ENCODE data around the gene RHBG. TPM values are rescaled to one million over a fixed set of nuclear protein-coding genes. Genes with fewer than 3 reads are reported as not detected.

RHBG gene
- total RNA-seq, 1 experiment from 2014 or later, result 5.7 TPM

GRCh38 chr1:156429313-156430060 is 60.5 kb downstream of the RHBG start:
- Histone ChIP-seq H3K9me3 (ENCODE audit: control insufficient read depth in 1 of 2, insufficient read depth in 1 of 2, low read depth in 1 of 2, low read length in 2 of 2) (no peaks in the 10 kb centered on the region), H3K36me3 (ENCODE audit: control insufficient read depth in 1 of 2, insufficient read depth in 2 of 2, low read length in 2 of 2) (no peaks in the 10 kb centered on the region), H3K4me2 (ENCODE audit: low read length) (no peak overlapping the region), H3K9ac (ENCODE audit: low read length) (no peak overlapping the region), H3K27me3 (ENCODE audit: insufficient read depth, low read length) (peaks cover 8% of the 10 kb centered on the region; the same call in 1 of the 2 replicates), H3K4me3 (replicated peaks in 1 of 2; ENCODE audit: low read depth in 1 of 2, low read length in 2 of 2) (no peak overlapping the region), H3K27ac (ENCODE audit: low read depth, low read length) (no peak overlapping the region), H4K20me1 (ENCODE audit: insufficient read depth) (no peaks in the 10 kb centered on the region), H3K4me1 (ENCODE audit: control insufficient read depth in 1 of 2, insufficient read depth in 2 of 2, low read length in 2 of 2) (no peaks in the 10 kb centered on the region), H3K9me2 (ENCODE audit: insufficient read depth) (no peaks in the 10 kb centered on the region), H3K79me2 (ENCODE audit: insufficient read depth, low read length) (no peaks in the 10 kb centered on the region), H2AFZ (ENCODE audit: low read depth, low read length, poor library complexity, severe bottlenecking) (no peak overlapping the region)
- TF ChIP-seq CBX3 (IDR thresholded peaks at IDR 0.05; ENCODE audit: low read depth), result no peak
- TF ChIP-seq, protein P1, sequence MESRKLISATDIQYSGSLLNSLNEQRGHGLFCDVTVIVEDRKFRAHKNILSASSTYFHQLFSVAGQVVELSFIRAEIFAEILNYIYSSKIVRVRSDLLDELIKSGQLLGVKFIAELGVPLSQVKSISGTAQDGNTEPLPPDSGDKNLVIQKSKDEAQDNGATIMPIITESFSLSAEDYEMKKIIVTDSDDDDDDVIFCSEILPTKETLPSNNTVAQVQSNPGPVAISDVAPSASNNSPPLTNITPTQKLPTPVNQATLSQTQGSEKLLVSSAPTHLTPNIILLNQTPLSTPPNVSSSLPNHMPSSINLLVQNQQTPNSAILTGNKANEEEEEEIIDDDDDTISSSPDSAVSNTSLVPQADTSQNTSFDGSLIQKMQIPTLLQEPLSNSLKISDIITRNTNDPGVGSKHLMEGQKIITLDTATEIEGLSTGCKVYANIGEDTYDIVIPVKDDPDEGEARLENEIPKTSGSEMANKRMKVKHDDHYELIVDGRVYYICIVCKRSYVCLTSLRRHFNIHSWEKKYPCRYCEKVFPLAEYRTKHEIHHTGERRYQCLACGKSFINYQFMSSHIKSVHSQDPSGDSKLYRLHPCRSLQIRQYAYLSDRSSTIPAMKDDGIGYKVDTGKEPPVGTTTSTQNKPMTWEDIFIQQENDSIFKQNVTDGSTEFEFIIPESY (IDR thresholded peaks at IDR 0.05; ENCODE audit: extremely low read depth, insufficient replicate concordance, low read length), result no peak
- no peak for TF ChIP-seq SP1 (IDR thresholded peaks at IDR 0.05; ENCODE audit: low read depth)
- no peak for TF ChIP-seq YY1 (IDR thresholded peaks at IDR 0.05; ENCODE audit: extremely low read depth, insufficient replicate concordance, low read depth, low read length)
- TF ChIP-seq SRF (IDR thresholded peaks at IDR 0.05; ENCODE audit: low read depth), result no peak
- no peak for TF ChIP-seq SIN3A (IDR thresholded peaks at IDR 0.05; ENCODE audit: low read depth)
- TF ChIP-seq EZH2 (IDR thresholded peaks at IDR 0.05), result no peak
- no peak for TF ChIP-seq ZFX (IDR thresholded peaks at IDR 0.05)
- no peak for TF ChIP-seq TCF7L2 (IDR thresholded peaks at IDR 0.05; ENCODE audit: borderline replicate concordance, extremely low read depth, insufficient read depth, insufficient read length)
- TF ChIP-seq FOSL1 (IDR thresholded peaks at IDR 0.05; ENCODE audit: low read depth), result no peak
- TF ChIP-seq EZH2phosphoT487 (IDR thresholded peaks at IDR 0.05; ENCODE audit: borderline replicate concordance), result no peak
- no peak for TF ChIP-seq JUND (IDR thresholded peaks at IDR 0.05)
- no peak for TF ChIP-seq RAD21 (IDR thresholded peaks at IDR 0.05; ENCODE audit: low read depth)
- TF ChIP-seq, protein P2, sequence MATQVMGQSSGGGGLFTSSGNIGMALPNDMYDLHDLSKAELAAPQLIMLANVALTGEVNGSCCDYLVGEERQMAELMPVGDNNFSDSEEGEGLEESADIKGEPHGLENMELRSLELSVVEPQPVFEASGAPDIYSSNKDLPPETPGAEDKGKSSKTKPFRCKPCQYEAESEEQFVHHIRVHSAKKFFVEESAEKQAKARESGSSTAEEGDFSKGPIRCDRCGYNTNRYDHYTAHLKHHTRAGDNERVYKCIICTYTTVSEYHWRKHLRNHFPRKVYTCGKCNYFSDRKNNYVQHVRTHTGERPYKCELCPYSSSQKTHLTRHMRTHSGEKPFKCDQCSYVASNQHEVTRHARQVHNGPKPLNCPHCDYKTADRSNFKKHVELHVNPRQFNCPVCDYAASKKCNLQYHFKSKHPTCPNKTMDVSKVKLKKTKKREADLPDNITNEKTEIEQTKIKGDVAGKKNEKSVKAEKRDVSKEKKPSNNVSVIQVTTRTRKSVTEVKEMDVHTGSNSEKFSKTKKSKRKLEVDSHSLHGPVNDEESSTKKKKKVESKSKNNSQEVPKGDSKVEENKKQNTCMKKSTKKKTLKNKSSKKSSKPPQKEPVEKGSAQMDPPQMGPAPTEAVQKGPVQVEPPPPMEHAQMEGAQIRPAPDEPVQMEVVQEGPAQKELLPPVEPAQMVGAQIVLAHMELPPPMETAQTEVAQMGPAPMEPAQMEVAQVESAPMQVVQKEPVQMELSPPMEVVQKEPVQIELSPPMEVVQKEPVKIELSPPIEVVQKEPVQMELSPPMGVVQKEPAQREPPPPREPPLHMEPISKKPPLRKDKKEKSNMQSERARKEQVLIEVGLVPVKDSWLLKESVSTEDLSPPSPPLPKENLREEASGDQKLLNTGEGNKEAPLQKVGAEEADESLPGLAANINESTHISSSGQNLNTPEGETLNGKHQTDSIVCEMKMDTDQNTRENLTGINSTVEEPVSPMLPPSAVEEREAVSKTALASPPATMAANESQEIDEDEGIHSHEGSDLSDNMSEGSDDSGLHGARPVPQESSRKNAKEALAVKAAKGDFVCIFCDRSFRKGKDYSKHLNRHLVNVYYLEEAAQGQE (IDR thresholded peaks at IDR 0.05; ENCODE audit: low read depth), result no peak
- TF ChIP-seq, protein P3, sequence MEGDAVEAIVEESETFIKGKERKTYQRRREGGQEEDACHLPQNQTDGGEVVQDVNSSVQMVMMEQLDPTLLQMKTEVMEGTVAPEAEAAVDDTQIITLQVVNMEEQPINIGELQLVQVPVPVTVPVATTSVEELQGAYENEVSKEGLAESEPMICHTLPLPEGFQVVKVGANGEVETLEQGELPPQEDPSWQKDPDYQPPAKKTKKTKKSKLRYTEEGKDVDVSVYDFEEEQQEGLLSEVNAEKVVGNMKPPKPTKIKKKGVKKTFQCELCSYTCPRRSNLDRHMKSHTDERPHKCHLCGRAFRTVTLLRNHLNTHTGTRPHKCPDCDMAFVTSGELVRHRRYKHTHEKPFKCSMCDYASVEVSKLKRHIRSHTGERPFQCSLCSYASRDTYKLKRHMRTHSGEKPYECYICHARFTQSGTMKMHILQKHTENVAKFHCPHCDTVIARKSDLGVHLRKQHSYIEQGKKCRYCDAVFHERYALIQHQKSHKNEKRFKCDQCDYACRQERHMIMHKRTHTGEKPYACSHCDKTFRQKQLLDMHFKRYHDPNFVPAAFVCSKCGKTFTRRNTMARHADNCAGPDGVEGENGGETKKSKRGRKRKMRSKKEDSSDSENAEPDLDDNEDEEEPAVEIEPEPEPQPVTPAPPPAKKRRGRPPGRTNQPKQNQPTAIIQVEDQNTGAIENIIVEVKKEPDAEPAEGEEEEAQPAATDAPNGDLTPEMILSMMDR (IDR thresholded peaks at IDR 0.05 in 2 of 3, conservative IDR thresholded peaks at IDR 0.05 in 1 of 3; ENCODE audit: borderline replicate concordance in 1 of 3, insufficient read depth in 1 of 3, low read depth in 2 of 3, low read length in 2 of 3), result no peak
- TF ChIP-seq ELF1 (IDR thresholded peaks at IDR 0.05; ENCODE audit: borderline replicate concordance, low read depth), result no peak
- no peak for TF ChIP-seq ZNF274 (IDR thresholded peaks at IDR 0.05; ENCODE audit: low read depth, low read length)
- ChIA-PET POLR2A (interaction anchor here (2.0 kb wide), 1 partner anchor 8 kb away, joined by 6 read pairs; no protein-coding TSS in a partner anchor), RAD21 (ENCODE audit: low non-redundant PET in 1 of 2, low total read pairs in 2 of 2, uncharacterized antibody in 2 of 2, unreplicated experiment in 2 of 2) (no interaction called here), CTCF (no interaction called here)
- ATAC-seq (no peak), DNase-seq (ENCODE audit: low read depth, low spot score) (no peak)
- intact Hi-C loops (cut with micrococcal nuclease), result no loop called here
- no TSS peak for BruUV-seq (replicated peaks)
